GM12872 (cell line): Measurements from ENCODE around the gene GLRX3.

ENCODE experiments used
- CTCF ChIP-seq: IDR thresholded peaks from 3 replicates; pipeline ENCODE4 v1.5.1; 2011; ENCODE audit warnings: low read depth, mild to moderate bottlenecking, low read length, moderate library complexity; ENCODE audit not compliant: insufficient read depth

Gene GLRX3

DNA sequence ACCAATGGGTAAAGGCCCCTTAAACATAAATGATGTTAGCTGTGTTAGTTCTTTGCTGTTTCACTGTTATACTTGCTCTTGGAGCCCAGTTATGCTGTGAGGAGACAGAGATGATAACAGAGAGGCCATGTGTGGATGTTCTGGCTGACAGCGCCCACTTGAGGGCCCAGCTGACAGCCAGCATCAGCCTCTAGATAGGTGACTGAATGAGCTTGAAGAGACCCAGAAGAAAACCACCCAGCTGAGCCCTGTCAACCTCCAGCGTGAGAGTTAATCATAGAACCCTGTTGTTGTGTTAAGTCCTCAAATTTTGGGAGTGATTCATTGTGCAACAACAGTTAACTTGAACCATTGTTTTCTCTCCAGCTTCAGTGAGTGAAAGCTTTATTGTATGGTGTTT is 91.7 kb downstream of the GLRX3 start:
- TF ChIP-seq CTCF, result no peak
